PC-3 (cell line): ENCODE measurements around the gene NOVA1. TPM values are rescaled to one million over a fixed set of nuclear protein-coding genes. Genes with fewer than 3 reads are reported as not detected.

Experiments used
- ATAC-seq: fragments of 200-7000 bp; cut with Tn5 transposase; 2 replicates; pipeline ENCODE4 v1.9.1; 2020; ENCODE audit warnings: mild to moderate bottlenecking, moderate library complexity
- BruUV-seq: library from RNA; stranded (reverse); fragments of 400-500 nt; replicated peaks from 2 replicates; lab custom pipeline; 2021; lab: Mats Ljungman, UMichigan
- CTCF ChIA-PET: fragments of 300-600 bp; sonication (Branson Sonifier 250); formaldehyde crosslinking; loops from one replicate; lab custom pipeline; 2022; ENCODE audit warnings: antibody characterized with exemption; lab: Charles Lee
- POLR2A ChIA-PET: fragments of 300-600 bp; sonication (Branson Sonifier 250); formaldehyde crosslinking; loops from one replicate; lab custom pipeline; 2022; ENCODE audit warnings: antibody characterized with exemption; ENCODE audit not compliant: unreplicated experiment; lab: Charles Lee
- DNase-seq: peaks from one replicate; pipeline ENCODE4 v3.0.0-alpha.2; 2015
- H2AFZ ChIP-seq: fragments of 300-600 bp; sonication (generic); 2 replicates; pipeline ENCODE4 v1.6.0; 2016; ENCODE audit warnings: antibody characterized with exemption, low read length
- H3F3A ChIP-seq: fragments of 300-600 bp; sonication (generic); one replicate; pipeline ENCODE4 v1.6.0; 2017; ENCODE audit warnings: antibody characterized with exemption, low read length, control low read depth, mild to moderate bottlenecking; ENCODE audit not compliant: unreplicated experiment
- H3K27ac ChIP-seq: fragments of 300-600 bp; sonication (generic); 2 replicates; pipeline ENCODE4 v1.5.1; 2016; ENCODE audit warnings: mild to moderate bottlenecking, low read length
- H3K27me3 ChIP-seq: fragments of 300-600 bp; sonication (generic); 2 replicates; pipeline ENCODE4 v1.6.1; 2016; ENCODE audit warnings: low read length, mixed read lengths
- H3K36me3 ChIP-seq: fragments of 300-600 bp; sonication (generic); 2 replicates; pipeline ENCODE4 v1.6.1; 2016; ENCODE audit warnings: low read depth, mixed run types, low read length, mixed read lengths
- H3K4me1 ChIP-seq: fragments of 300-600 bp; sonication (generic); 2 replicates; pipeline ENCODE4 v1.5.1; 2016; ENCODE audit warnings: low read length; ENCODE audit not compliant: insufficient read depth
- H3K4me2 ChIP-seq: fragments of 300-600 bp; sonication (generic); 2 replicates; pipeline ENCODE4 v1.6.0; 2016; ENCODE audit warnings: low read length
- H3K4me3 ChIP-seq: fragments of 300-600 bp; sonication (generic); 2 replicates; pipeline ENCODE4 v1.5.1; 2016; ENCODE audit warnings: mild to moderate bottlenecking, low read length, mixed read lengths
- H3K79me2 ChIP-seq: fragments of 300-600 bp; sonication (generic); 2 replicates; pipeline ENCODE4 v1.6.1; 2017; ENCODE audit warnings: low read length, mixed read lengths
- H3K9ac ChIP-seq: fragments of 300-600 bp; sonication (generic); 2 replicates; pipeline ENCODE4 v1.6.0; 2016; ENCODE audit warnings: mild to moderate bottlenecking, low read length
- H3K9me2 ChIP-seq: fragments of 300-600 bp; sonication (generic); replicated peaks from 2 replicates; pipeline ENCODE4 v1.6.1; 2016; ENCODE audit warnings: mixed run types, low read length, mixed read lengths
- H3K9me3 ChIP-seq: fragments of 300-600 bp; sonication (generic); 2 replicates; pipeline ENCODE4 v1.6.1; 2016; ENCODE audit warnings: low read length, mixed read lengths
- H4K20me1 ChIP-seq: fragments of 300-600 bp; sonication (generic); 2 replicates; pipeline ENCODE4 v1.6.1; 2016; ENCODE audit warnings: low read length, mixed read lengths
- EZH2 ChIP-seq: fragments of 300-600 bp; sonication (generic); IDR thresholded peaks from one replicate; pipeline ENCODE4 v1.6.1; 2017; ENCODE audit warnings: antibody characterized with exemption, mild to moderate bottlenecking, low read length; ENCODE audit not compliant: unreplicated experiment
- EZH2phosphoT487 ChIP-seq: fragments of 300-600 bp; sonication (generic); IDR thresholded peaks from 2 replicates; pipeline ENCODE4 v1.6.1; 2018; ENCODE audit warnings: mild to moderate bottlenecking, antibody characterized with exemption, low read length, borderline replicate concordance
- intact Hi-C: fragments of 100-400 bp; cut with micrococcal nuclease; formaldehyde crosslinking; loops from 2 replicates; pipeline ENCODE4 v1.9.0; 2023
- total RNA-seq: library from RNA; depleted of rRNA; stranded (reverse); fragments of >200 nt; gene quantifications from 2 replicates; pipeline ENCODE4 v1.2.3, GENCODE V29; 2014
- TF ChIP-seq, protein P1 (sequence below): fragments of 300-600 bp; sonication (generic); conservative IDR thresholded peaks from 2 replicates; pipeline ENCODE4 v1.5.1; 2017; ENCODE audit warnings: antibody characterized with exemption, low read depth, mild to moderate bottlenecking, low read length

Gene NOVA1
- total RNA-seq, 1 experiment from 2014 or later: 1.1 TPM

DNA sequence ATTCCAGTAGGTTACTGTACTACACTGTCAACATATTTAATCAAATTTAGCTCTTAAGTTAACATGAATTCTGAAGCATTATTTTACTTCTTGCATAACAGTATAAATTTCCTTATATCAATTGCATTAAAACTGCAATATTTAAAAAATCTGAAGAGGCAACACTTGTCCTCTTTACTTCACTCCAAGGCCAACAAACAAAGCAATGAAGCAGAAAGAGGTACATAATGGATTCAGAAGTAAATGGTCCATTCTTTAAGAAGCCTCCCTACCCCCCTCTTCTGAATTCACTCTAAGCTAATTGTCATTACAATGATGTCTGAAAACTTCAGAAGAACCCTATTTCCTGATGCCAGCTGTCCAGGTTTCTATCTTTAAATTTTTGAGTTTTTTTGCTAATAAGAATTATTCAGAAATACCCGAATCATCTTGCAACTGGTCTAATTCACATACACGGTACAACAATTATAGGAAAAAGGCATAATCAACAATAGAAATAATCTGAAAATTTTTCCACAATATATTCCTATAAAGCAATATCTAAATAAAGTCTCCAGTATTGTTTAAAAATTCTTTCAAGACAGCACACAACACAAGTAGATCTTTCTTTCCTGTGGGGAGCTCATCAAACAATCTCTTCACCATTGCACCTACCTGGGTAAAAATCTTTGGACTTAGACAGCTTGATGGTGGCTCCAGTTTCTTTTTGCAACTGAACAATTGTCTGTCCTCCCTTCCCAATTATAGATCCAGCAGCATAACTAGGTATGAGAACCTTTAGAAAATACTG, 2.9 kb downstream of the NOVA1 start:
- DNase-seq (no peak), ATAC-seq (no peak)
- no peak overlapping the region for H3K4me3 ChIP-seq
- H3K79me2 ChIP-seq: no peaks in the 10 kb centered on the region
- POLR2A ChIA-PET: no interaction called here
- CTCF ChIA-PET: interaction anchor here (0.6 kb wide), 1 partner anchor 196 kb away, joined by 3 read pairs; no protein-coding TSS in a partner anchor
- H3K27ac ChIP-seq: no peak overlapping the region
- no peaks in the 10 kb centered on the region for H3F3A ChIP-seq
- H3K4me1 ChIP-seq: no peaks in the 10 kb centered on the region
- H4K20me1 ChIP-seq: no peaks in the 10 kb centered on the region
- TF ChIP-seq EZH2 (no peak), EZH2phosphoT487 (no peak)
- TF ChIP-seq, protein P1, sequence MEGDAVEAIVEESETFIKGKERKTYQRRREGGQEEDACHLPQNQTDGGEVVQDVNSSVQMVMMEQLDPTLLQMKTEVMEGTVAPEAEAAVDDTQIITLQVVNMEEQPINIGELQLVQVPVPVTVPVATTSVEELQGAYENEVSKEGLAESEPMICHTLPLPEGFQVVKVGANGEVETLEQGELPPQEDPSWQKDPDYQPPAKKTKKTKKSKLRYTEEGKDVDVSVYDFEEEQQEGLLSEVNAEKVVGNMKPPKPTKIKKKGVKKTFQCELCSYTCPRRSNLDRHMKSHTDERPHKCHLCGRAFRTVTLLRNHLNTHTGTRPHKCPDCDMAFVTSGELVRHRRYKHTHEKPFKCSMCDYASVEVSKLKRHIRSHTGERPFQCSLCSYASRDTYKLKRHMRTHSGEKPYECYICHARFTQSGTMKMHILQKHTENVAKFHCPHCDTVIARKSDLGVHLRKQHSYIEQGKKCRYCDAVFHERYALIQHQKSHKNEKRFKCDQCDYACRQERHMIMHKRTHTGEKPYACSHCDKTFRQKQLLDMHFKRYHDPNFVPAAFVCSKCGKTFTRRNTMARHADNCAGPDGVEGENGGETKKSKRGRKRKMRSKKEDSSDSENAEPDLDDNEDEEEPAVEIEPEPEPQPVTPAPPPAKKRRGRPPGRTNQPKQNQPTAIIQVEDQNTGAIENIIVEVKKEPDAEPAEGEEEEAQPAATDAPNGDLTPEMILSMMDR: no peak
- H3K27me3 ChIP-seq: peaks cover 48% of the 10 kb centered on the region
- no peaks in the 10 kb centered on the region for H3K9me3 ChIP-seq
- H3K36me3 ChIP-seq: no peaks in the 10 kb centered on the region
- H3K9me2 ChIP-seq: no peaks in the 10 kb centered on the region
- no TSS peak for BruUV-seq
- intact Hi-C loops: loop anchor here (2.0 to 10.0 kb wide), 7 partner anchors 63 to 390 kb away; no protein-coding TSS in a partner anchor
- H3K4me2 ChIP-seq: no peak overlapping the region
- no peak overlapping the region for H3K9ac ChIP-seq
- H2AFZ ChIP-seq: no peak overlapping the region

DNA sequence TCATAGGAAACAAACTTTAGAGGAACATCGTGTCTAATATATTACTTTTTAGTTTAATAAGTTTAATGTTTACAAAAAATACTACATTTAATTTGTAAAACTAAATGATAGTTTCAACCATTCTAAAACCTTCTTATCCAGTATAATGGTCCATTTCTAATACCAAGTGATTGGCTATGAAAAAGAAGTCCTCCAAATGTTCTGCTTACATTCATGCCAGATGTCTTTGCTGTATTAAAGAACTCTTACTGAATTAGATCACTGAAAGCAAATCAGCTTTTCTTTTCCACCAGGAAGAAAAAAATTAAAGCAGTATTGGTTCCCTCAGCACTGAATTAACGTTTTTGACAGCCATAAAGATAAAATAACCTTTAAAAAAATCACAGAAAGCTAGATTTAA, 3.7 kb downstream of the NOVA1 start:
- Histone ChIP-seq H3K27ac (no peak overlapping the region), H3K79me2 (no peaks in the 10 kb centered on the region), H3K36me3 (no peaks in the 10 kb centered on the region), H3K9me2 (no peaks in the 10 kb centered on the region), H3K4me2 (no peak overlapping the region), H3K4me1 (no peaks in the 10 kb centered on the region), H2AFZ (no peak overlapping the region), H3K4me3 (no peak overlapping the region), H3K27me3 (peaks cover 40% of the 10 kb centered on the region), H4K20me1 (no peaks in the 10 kb centered on the region), H3K9me3 (no peaks in the 10 kb centered on the region), H3K9ac (no peak overlapping the region), H3F3A (no peaks in the 10 kb centered on the region)
- CTCF ChIA-PET: no interaction called here
- ATAC-seq (no peak), DNase-seq (no peak)
- POLR2A ChIA-PET: no interaction called here
- no TSS peak for BruUV-seq
- TF ChIP-seq EZH2 (no peak), EZH2phosphoT487 (no peak)
- TF ChIP-seq, protein P1: no peak
- intact Hi-C loops: loop anchor here (2.0 to 10.0 kb wide), 2 partner anchors 183 to 391 kb away; no protein-coding TSS in a partner anchor

DNA sequence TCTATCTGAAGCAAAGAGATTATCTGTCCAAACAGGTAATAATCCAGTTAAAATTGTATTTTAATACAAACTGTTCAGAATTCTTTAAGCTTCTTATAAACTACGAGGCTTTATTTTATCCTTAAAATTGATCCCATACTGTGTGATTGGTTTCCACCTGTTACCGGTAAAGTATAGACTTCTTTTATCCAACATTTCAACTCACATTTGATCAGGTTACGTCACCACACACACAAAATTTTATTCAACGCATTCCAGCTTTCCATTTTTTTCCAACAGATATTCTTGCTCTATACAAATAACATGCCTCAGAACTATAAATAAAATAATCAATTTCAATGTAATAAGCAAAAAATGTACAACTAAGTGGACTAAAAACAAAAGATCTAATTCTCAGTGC, 4.5 kb downstream of the NOVA1 start:
- Histone ChIP-seq H3K4me2 (no peak overlapping the region), H3K9me3 (no peaks in the 10 kb centered on the region), H3K27me3 (peaks cover 34% of the 10 kb centered on the region), H4K20me1 (no peaks in the 10 kb centered on the region), H3K4me3 (no peak overlapping the region), H3K36me3 (no peaks in the 10 kb centered on the region), H3K9ac (no peak overlapping the region), H2AFZ (no peak overlapping the region), H3K9me2 (no peaks in the 10 kb centered on the region), H3K27ac (no peak overlapping the region), H3K79me2 (no peaks in the 10 kb centered on the region), H3K4me1 (no peaks in the 10 kb centered on the region), H3F3A (no peaks in the 10 kb centered on the region)
- CTCF ChIA-PET: no interaction called here
- ATAC-seq (no peak), DNase-seq (no peak)
- intact Hi-C loops: loop anchor here (10.0 kb wide), 1 partner anchor 391 kb away; no protein-coding TSS in a partner anchor
- POLR2A ChIA-PET: no interaction called here
- TF ChIP-seq EZH2phosphoT487: no peak
- no peak for TF ChIP-seq EZH2
- TF ChIP-seq, protein P1: no peak
- no TSS peak for BruUV-seq
